PC-3 (cell line): Measurements from ENCODE around the gene SRM. TPM values are rescaled to one million over a fixed set of nuclear protein-coding genes. Genes with fewer than 3 reads are reported as not detected.

Source experiments
- ATAC-seq: fragments of 200-7000 bp; cut with Tn5 transposase; 2 replicates; pipeline ENCODE4 v1.9.1; 2020; ENCODE audit warnings: mild to moderate bottlenecking, moderate library complexity
- BruUV-seq: library from RNA; stranded (reverse); fragments of 400-500 nt; replicated peaks from 2 replicates; lab custom pipeline; 2021; lab: Mats Ljungman, UMichigan
- CTCF ChIA-PET: fragments of 300-600 bp; sonication (Branson Sonifier 250); formaldehyde crosslinking; loops from one replicate; lab custom pipeline; 2022; ENCODE audit warnings: antibody characterized with exemption; lab: Charles Lee
- POLR2A ChIA-PET: fragments of 300-600 bp; sonication (Branson Sonifier 250); formaldehyde crosslinking; loops from one replicate; lab custom pipeline; 2022; ENCODE audit warnings: antibody characterized with exemption; ENCODE audit not compliant: unreplicated experiment; lab: Charles Lee
- DNase-seq: peaks from one replicate; pipeline ENCODE4 v3.0.0-alpha.2; 2015
- H2AFZ ChIP-seq: fragments of 300-600 bp; sonication (generic); 2 replicates; pipeline ENCODE4 v1.6.0; 2016; ENCODE audit warnings: antibody characterized with exemption, low read length
- H3F3A ChIP-seq: fragments of 300-600 bp; sonication (generic); one replicate; pipeline ENCODE4 v1.6.0; 2017; ENCODE audit warnings: antibody characterized with exemption, low read length, control low read depth, mild to moderate bottlenecking; ENCODE audit not compliant: unreplicated experiment
- H3K27ac ChIP-seq: fragments of 300-600 bp; sonication (generic); 2 replicates; pipeline ENCODE4 v1.5.1; 2016; ENCODE audit warnings: mild to moderate bottlenecking, low read length
- H3K27me3 ChIP-seq: fragments of 300-600 bp; sonication (generic); 2 replicates; pipeline ENCODE4 v1.6.1; 2016; ENCODE audit warnings: low read length, mixed read lengths
- H3K36me3 ChIP-seq: fragments of 300-600 bp; sonication (generic); 2 replicates; pipeline ENCODE4 v1.6.1; 2016; ENCODE audit warnings: low read depth, mixed run types, low read length, mixed read lengths
- H3K4me1 ChIP-seq: fragments of 300-600 bp; sonication (generic); 2 replicates; pipeline ENCODE4 v1.5.1; 2016; ENCODE audit warnings: low read length; ENCODE audit not compliant: insufficient read depth
- H3K4me2 ChIP-seq: fragments of 300-600 bp; sonication (generic); 2 replicates; pipeline ENCODE4 v1.6.0; 2016; ENCODE audit warnings: low read length
- H3K4me3 ChIP-seq: fragments of 300-600 bp; sonication (generic); 2 replicates; pipeline ENCODE4 v1.5.1; 2016; ENCODE audit warnings: mild to moderate bottlenecking, low read length, mixed read lengths
- H3K79me2 ChIP-seq: fragments of 300-600 bp; sonication (generic); 2 replicates; pipeline ENCODE4 v1.6.1; 2017; ENCODE audit warnings: low read length, mixed read lengths
- H3K9ac ChIP-seq: fragments of 300-600 bp; sonication (generic); 2 replicates; pipeline ENCODE4 v1.6.0; 2016; ENCODE audit warnings: mild to moderate bottlenecking, low read length
- H3K9me2 ChIP-seq: fragments of 300-600 bp; sonication (generic); replicated peaks from 2 replicates; pipeline ENCODE4 v1.6.1; 2016; ENCODE audit warnings: mixed run types, low read length, mixed read lengths
- H3K9me3 ChIP-seq: fragments of 300-600 bp; sonication (generic); 2 replicates; pipeline ENCODE4 v1.6.1; 2016; ENCODE audit warnings: low read length, mixed read lengths
- H4K20me1 ChIP-seq: fragments of 300-600 bp; sonication (generic); 2 replicates; pipeline ENCODE4 v1.6.1; 2016; ENCODE audit warnings: low read length, mixed read lengths
- EZH2 ChIP-seq: fragments of 300-600 bp; sonication (generic); IDR thresholded peaks from one replicate; pipeline ENCODE4 v1.6.1; 2017; ENCODE audit warnings: antibody characterized with exemption, mild to moderate bottlenecking, low read length; ENCODE audit not compliant: unreplicated experiment
- EZH2phosphoT487 ChIP-seq: fragments of 300-600 bp; sonication (generic); IDR thresholded peaks from 2 replicates; pipeline ENCODE4 v1.6.1; 2018; ENCODE audit warnings: mild to moderate bottlenecking, antibody characterized with exemption, low read length, borderline replicate concordance
- intact Hi-C: fragments of 100-400 bp; cut with micrococcal nuclease; formaldehyde crosslinking; loops from 2 replicates; pipeline ENCODE4 v1.9.0; 2023
- total RNA-seq: library from RNA; depleted of rRNA; stranded (reverse); fragments of >200 nt; gene quantifications from 2 replicates; pipeline ENCODE4 v1.2.3, GENCODE V29; 2014
- TF ChIP-seq, protein P1 (sequence below): fragments of 300-600 bp; sonication (generic); conservative IDR thresholded peaks from 2 replicates; pipeline ENCODE4 v1.5.1; 2017; ENCODE audit warnings: antibody characterized with exemption, low read depth, mild to moderate bottlenecking, low read length

SRM gene
- total RNA-seq, 1 experiment from 2014 or later = 151 TPM

DNA sequence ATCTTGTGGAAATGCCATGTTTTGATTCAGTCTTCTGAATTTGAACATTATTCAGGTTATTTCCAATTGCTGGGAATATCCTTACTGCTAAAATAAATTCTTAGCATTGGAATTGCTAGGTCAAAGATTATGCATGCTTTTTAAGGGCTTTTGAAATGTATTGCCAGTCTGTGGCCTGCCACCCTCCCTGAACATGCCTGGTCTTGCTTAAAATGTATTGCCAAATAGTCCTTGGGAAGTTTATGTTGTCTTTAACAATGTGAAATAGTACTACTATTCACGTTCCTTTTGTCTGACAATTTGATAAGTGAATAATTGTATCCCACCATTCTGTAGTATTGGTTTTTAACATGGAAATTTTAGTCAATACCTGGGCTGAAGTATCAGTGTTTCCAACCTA, 33.8 kb downstream of the SRM start:
- intact Hi-C loops = no loop called here
- Histone ChIP-seq H3K4me3 (no peak overlapping the region), H4K20me1 (peaks cover 19% of the 10 kb centered on the region; the same call in 1 of the 2 replicates), H3K4me1 (no peaks in the 10 kb centered on the region), H3K27me3 (no peaks in the 10 kb centered on the region), H2AFZ (no peak overlapping the region), H3K79me2 (no peaks in the 10 kb centered on the region), H3K4me2 (no peak overlapping the region), H3K9ac (no peak overlapping the region), H3K9me3 (no peaks in the 10 kb centered on the region), H3K27ac (no peak overlapping the region), H3F3A (peaks cover 8% of the 10 kb centered on the region), H3K9me2 (no peaks in the 10 kb centered on the region), H3K36me3 (peaks cover 44% of the 10 kb centered on the region)
- ATAC-seq (no peak), DNase-seq (no peak)
- ChIA-PET CTCF (no interaction called here), POLR2A (no interaction called here)
- no TSS peak for BruUV-seq
- TF ChIP-seq, protein P1, sequence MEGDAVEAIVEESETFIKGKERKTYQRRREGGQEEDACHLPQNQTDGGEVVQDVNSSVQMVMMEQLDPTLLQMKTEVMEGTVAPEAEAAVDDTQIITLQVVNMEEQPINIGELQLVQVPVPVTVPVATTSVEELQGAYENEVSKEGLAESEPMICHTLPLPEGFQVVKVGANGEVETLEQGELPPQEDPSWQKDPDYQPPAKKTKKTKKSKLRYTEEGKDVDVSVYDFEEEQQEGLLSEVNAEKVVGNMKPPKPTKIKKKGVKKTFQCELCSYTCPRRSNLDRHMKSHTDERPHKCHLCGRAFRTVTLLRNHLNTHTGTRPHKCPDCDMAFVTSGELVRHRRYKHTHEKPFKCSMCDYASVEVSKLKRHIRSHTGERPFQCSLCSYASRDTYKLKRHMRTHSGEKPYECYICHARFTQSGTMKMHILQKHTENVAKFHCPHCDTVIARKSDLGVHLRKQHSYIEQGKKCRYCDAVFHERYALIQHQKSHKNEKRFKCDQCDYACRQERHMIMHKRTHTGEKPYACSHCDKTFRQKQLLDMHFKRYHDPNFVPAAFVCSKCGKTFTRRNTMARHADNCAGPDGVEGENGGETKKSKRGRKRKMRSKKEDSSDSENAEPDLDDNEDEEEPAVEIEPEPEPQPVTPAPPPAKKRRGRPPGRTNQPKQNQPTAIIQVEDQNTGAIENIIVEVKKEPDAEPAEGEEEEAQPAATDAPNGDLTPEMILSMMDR = no peak
- no peak for TF ChIP-seq EZH2
- no peak for TF ChIP-seq EZH2phosphoT487

DNA sequence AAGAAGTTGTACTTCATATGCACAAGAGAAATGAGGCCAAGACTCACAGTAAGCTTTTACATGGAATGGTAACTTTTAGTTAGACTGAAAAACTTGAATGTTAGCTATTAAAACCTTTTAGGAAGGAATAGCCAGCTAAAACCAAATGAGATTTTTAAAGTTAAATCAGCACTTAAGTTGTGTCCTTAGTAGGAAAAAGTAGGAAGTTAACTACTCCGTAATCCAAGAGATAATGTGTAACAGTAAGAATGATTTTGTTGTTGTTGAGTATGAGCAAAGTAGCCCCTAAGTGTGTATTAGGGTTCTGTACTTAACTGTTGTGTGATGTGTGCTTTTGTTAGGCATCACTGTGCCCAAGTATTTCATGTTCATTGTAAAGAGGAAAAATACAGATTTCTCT, 34.2 kb downstream of the SRM start:
- no peak overlapping the region for H3K4me3 ChIP-seq
- no peaks in the 10 kb centered on the region for H3K27me3 ChIP-seq
- TF ChIP-seq, protein P1 = no peak
- TF ChIP-seq EZH2 (no peak), EZH2phosphoT487 (no peak)
- POLR2A ChIA-PET = no interaction called here
- BruUV-seq = no TSS peak
- DNase-seq = no peak
- no peaks in the 10 kb centered on the region for H3K9me3 ChIP-seq
- H3K4me2 ChIP-seq = no peak overlapping the region
- no peaks in the 10 kb centered on the region for H3K9me2 ChIP-seq
- peaks cover 8% of the 10 kb centered on the region for H3F3A ChIP-seq
- no peak overlapping the region for H3K9ac ChIP-seq
- peaks cover 48% of the 10 kb centered on the region for H3K36me3 ChIP-seq
- H3K27ac ChIP-seq = no peak overlapping the region
- no peaks in the 10 kb centered on the region for H3K4me1 ChIP-seq
- intact Hi-C loops = no loop called here
- H4K20me1 ChIP-seq = peaks cover 19% of the 10 kb centered on the region; the same call in 1 of the 2 replicates
- H2AFZ ChIP-seq = no peak overlapping the region
- ATAC-seq = no peak
- no peaks in the 10 kb centered on the region for H3K79me2 ChIP-seq
- CTCF ChIA-PET = no interaction called here

DNA sequence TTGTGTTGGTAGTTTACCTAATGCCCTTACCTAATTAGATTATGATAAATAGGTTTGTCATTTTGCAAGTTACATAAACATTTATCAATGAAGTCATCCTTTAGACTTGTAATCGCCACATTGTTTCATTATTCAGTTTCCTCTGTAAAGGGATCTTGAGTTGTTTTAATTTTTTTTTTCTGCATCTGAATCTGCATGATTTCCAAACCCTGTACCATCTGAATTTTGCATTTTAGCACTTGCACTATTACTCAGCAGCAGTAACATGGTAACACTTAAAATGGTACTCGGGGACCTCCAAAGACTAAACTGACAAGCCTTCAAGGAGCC, 35.0 kb downstream of the SRM start:
- CTCF ChIA-PET = no interaction called here
- peaks cover 54% of the 10 kb centered on the region for H3K36me3 ChIP-seq

More for the DNA sequence above, 35.0 kb downstream of the SRM start:
- H3K9me2 ChIP-seq = no peaks in the 10 kb centered on the region
- TF ChIP-seq EZH2 (no peak), EZH2phosphoT487 (no peak)
- TF ChIP-seq, protein P1 = no peak
- H3K9me3 ChIP-seq = no peaks in the 10 kb centered on the region
- H4K20me1 ChIP-seq = peaks cover 24% of the 10 kb centered on the region; the same call in 1 of the 2 replicates
- H3K4me1 ChIP-seq = no peaks in the 10 kb centered on the region
- H3K79me2 ChIP-seq = no peaks in the 10 kb centered on the region
- ATAC-seq (no peak), DNase-seq (no peak)
- intact Hi-C loops = no loop called here
- no TSS peak for BruUV-seq
- no peak overlapping the region for H2AFZ ChIP-seq
- H3K27ac ChIP-seq = no peak overlapping the region
- no peaks in the 10 kb centered on the region for H3K27me3 ChIP-seq
- H3F3A ChIP-seq = peaks cover 8% of the 10 kb centered on the region
- POLR2A ChIA-PET = no interaction called here
- no peak overlapping the region for H3K4me3 ChIP-seq
- H3K9ac ChIP-seq = no peak overlapping the region
- H3K4me2 ChIP-seq = no peak overlapping the region
